HG02973 (cell line): ENCODE measurements around the gene SDK1.
"Not testable (repeated sequence)": the region's sequence is repeated elsewhere in the genome, so short reads cannot be mapped to it uniquely, and the experiment has no call there.

ENCODE experiments used
- ATAC-seq: cut with Tn5 transposase; IDR thresholded peaks from one replicate; pipeline ENCODE4 v1.9.1; 2021; ENCODE audit warnings: moderate library complexity; ENCODE audit not compliant: unreplicated experiment

SDK1 gene

GRCh38 chr7:3942816-3943745 lies 642.0 kb downstream of the SDK1 start:
- no peak for ATAC-seq

- ATAC-seq: no peak
Measured at GRCh38 chr7:3943779-3944520, 642.9 kb downstream of the SDK1 start.

GRCh38 chr7:3949242-3949640 lies 648.2 kb downstream of the SDK1 start:
- no peak for ATAC-seq

GRCh38 chr7:3950249-3950648 lies 649.2 kb downstream of the SDK1 start:
- peak; percentile 93 for ATAC-seq

GRCh38 chr7:3951316-3952055 lies 650.4 kb downstream of the SDK1 start:
- no peak for ATAC-seq

- ATAC-seq: no peak
Measured at GRCh38 chr7:3953133-3953532, 652.1 kb downstream of the SDK1 start.

GRCh38 chr7:3953946-3954345 lies 652.9 kb downstream of the SDK1 start:
- ATAC-seq: no peak

- no peak for ATAC-seq
Measured at GRCh38 chr7:3955026-3955425, 654.0 kb downstream of the SDK1 start.

GRCh38 chr7:3955751-3956696 lies 655.0 kb downstream of the SDK1 start:
- ATAC-seq: peak; percentile 66

GRCh38 chr7:3956949-3957348 lies 655.9 kb downstream of the SDK1 start:
- ATAC-seq: peak; percentile 74

- peak; percentile 35 for ATAC-seq
Measured at GRCh38 chr7:3957472-3958108, 656.5 kb downstream of the SDK1 start.

- ATAC-seq: no peak
Measured at GRCh38 chr7:3958109-3958483, 657.0 kb downstream of the SDK1 start.

GRCh38 chr7:3959364-3959763 lies 658.3 kb downstream of the SDK1 start:
- no peak for ATAC-seq

GRCh38 chr7:3960050-3960763 lies 659.2 kb downstream of the SDK1 start:
- ATAC-seq: no peak

GRCh38 chr7:3960942-3961341 lies 659.9 kb downstream of the SDK1 start:
- ATAC-seq: no peak

GRCh38 chr7:3961857-3962503 lies 660.9 kb downstream of the SDK1 start:
- no peak for ATAC-seq

GRCh38 chr7:3963768-3964167 lies 662.7 kb downstream of the SDK1 start:
- not testable (repeated sequence) for ATAC-seq

GRCh38 chr7:3964980-3965606 lies 664.0 kb downstream of the SDK1 start:
- ATAC-seq: no peak
